GM10266 (cell line): ENCODE data around the gene PDIA2.
"Not testable (repeated sequence)": the region's sequence is repeated elsewhere in the genome, so short reads cannot be mapped to it uniquely, and the experiment has no call there.

ENCODE experiments used
- DNase-seq: peaks from one replicate; pipeline ENCODE4 v3.0.0; 2012; ENCODE audit errors: extremely low spot score
- TF ChIP-seq, protein P1 (sequence below): IDR thresholded peaks from 2 replicates; pipeline ENCODE4 v1.5.1; 2012; ENCODE audit warnings: mild to moderate bottlenecking, low read depth; ENCODE audit not compliant: control insufficient read depth, insufficient read depth; ENCODE audit errors: missing control alignments

PDIA2 gene

GRCh38 chr16:330741-331140 is 47.8 kb downstream of the PDIA2 start:
- no peak for DNase-seq
- TF ChIP-seq, protein P1, sequence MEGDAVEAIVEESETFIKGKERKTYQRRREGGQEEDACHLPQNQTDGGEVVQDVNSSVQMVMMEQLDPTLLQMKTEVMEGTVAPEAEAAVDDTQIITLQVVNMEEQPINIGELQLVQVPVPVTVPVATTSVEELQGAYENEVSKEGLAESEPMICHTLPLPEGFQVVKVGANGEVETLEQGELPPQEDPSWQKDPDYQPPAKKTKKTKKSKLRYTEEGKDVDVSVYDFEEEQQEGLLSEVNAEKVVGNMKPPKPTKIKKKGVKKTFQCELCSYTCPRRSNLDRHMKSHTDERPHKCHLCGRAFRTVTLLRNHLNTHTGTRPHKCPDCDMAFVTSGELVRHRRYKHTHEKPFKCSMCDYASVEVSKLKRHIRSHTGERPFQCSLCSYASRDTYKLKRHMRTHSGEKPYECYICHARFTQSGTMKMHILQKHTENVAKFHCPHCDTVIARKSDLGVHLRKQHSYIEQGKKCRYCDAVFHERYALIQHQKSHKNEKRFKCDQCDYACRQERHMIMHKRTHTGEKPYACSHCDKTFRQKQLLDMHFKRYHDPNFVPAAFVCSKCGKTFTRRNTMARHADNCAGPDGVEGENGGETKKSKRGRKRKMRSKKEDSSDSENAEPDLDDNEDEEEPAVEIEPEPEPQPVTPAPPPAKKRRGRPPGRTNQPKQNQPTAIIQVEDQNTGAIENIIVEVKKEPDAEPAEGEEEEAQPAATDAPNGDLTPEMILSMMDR = no peak

DNA sequence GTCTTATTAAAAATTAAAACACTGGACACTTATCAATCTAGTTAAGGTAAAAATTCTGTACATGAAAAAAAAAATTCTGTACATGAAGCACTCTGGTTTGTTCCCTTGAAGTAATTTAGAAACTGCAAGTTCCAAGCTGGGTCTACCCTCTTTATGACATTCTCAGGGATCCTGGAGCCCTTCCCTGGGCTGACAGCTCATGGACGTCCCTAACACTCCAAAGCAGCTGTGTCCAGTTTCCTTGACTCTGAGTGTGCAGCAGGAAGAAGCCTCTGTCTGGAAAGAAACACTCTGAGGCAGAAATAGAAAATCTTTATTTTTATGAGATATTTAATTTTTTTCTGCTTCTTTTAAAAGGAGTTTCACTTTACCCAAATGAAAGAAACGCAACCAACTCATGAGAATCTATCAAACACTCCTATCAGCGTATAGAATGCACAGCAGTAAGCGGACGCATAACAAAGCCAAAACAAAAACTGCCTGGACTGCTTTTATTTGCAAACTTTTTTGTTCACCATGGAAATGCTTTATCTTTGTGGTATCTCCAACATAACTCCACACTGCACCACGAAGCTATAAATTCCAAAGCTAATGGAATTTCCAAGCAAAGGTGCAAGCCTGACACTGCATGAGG is 48.3 kb downstream of the PDIA2 start:
- not testable (repeated sequence) for DNase-seq

- TF ChIP-seq, protein P1 = no peak
- no peak for DNase-seq
These were observed 50.6 kb downstream of the PDIA2 start for GRCh38 chr16:333406-334094.

DNA sequence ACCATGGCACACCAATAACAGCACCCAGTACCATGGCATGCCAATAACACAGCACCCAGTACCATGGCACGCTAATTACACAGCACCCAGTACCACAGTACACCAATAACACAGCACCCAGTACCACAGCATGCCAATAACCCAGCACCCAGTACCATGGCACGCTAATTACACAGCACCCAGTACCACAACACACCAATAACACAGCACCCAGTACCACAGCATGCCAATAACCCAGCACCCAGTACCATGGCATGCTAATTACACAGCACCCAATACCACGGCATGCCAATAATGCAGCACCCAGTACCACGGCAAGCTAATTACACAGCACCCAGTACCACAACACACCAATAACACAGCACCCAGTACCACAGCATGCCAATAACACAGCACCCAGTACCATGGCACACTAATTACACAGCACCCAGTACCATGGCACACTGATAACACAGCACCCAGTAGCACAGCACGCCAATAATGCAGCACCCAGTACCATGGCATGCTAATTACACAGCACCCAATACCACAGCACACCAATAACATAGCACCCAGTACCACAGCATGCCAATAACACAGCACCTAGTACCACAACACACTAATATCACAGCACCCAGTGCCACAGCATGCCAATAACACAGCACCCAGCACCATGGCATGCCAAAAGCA is 51.3 kb downstream of the PDIA2 start:
- DNase-seq = not testable (repeated sequence)

DNA sequence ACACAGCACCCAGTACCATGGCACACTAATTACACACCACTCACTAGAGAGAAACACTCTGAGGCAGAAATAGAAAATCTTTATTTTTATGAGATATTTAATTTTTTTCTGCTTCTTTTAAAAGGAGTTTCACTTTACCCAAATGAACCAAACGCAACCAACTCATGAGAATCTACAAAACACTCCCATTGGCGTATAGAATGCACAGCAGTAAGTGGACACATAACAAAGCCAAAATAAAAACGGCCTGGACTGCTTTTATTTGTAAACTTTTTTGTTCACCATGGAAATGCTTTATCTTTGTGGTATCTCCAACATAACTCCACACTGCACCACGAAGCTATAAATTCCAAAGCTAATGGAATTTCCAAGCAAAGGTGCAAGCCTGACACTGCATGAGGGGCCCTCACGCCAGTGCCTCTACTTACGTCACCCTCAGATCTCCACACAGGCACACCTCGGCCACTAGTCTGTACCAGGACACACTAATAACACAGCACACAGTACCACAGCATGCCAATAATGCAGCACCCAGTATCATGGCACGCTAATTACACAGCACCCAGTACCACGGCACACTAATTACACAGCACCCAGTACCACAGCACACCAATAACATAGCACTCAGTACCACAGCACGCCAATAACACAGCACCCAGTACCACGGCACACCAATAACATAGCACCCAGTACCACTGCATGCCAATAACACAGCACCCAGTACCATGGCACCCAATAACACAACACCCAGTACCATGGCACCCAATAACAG is 52.1 kb downstream of the PDIA2 start:
- DNase-seq = not testable (repeated sequence)

DNA sequence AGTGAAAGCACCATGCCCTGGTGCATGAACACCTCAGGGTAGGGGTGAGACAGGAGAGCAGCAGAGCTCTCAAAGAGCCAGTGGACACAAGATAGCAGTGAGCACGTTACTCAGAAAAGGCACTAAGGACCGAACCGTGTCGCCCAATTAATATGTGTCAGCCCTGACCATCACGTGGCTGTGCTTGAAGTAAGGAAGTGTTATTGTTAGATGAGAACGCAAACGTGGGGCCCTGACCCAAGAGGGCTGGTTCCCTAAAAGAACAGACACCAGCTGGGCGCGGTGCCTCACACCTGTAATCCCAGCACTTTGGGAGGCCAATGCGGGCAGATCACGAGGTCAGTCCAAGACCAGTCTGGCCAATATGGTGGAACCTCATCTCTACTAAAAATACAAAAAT is 53.3 kb downstream of the PDIA2 start:
- no peak for DNase-seq
- TF ChIP-seq, protein P1 = no peak
